ENCODE data around the gene IL17RE. TPM values are rescaled to one million over a fixed set of nuclear protein-coding genes. Genes with fewer than 3 reads are reported as not detected.

The IL17RE gene
- total and polyA plus RNA-seq, 2 of the 13 experiments (the other 11 are each of a cell fraction or from before 2014, with no cell fraction given) = 14.5 to 24.1 TPM

GRCh38 chr3:9947025-9947995 lies 44.7 kb downstream of the IL17RE start (continued):
- TF ChIP-seq ZBTB40 (IDR thresholded peaks at IDR 0.05) (no peak), ZBTB40 (CRISPR knock-in tag; IDR thresholded peaks at IDR 0.05) (no peak; the same call in 1 of the 2 replicates), NR2F6 (IDR thresholded peaks at IDR 0.05) (no peak), NR2F6 (CRISPR knock-in tag; IDR thresholded peaks at IDR 0.05) (peak; percentile 20; the same call in 1 of the 2 replicates), GZF1 (CRISPR knock-in tag; IDR thresholded peaks at IDR 0.05) (no peak), RAD51 (IDR thresholded peaks at IDR 0.05; ENCODE audit: borderline replicate concordance) (no peak), MZF1 (CRISPR knock-in tag; IDR thresholded peaks at IDR 0.05; ENCODE audit: borderline replicate concordance) (no peak), PPARG (CRISPR knock-in tag; conservative IDR thresholded peaks at IDR 0.05) (no peak), ZNF672 (CRISPR knock-in tag; IDR thresholded peaks at IDR 0.05) (no peak), ZNF883 (CRISPR knock-in tag; IDR thresholded peaks at IDR 0.05; ENCODE audit: not compliant biosample characterization) (peak; percentile 70), KDM5B (CRISPR knock-in tag; IDR thresholded peaks at IDR 0.05; ENCODE audit: borderline replicate concordance) (peak; percentile 86), RFX5 (IDR thresholded peaks at IDR 0.05; ENCODE audit: low read depth, low read length) (no peak), ARNT2 (CRISPR knock-in tag; IDR thresholded peaks at IDR 0.05; ENCODE audit: low read depth) (peak; percentile 60; the same call in 1 of the 2 replicates), ZNF644 (CRISPR knock-in tag; IDR thresholded peaks at IDR 0.05; ENCODE audit: low read depth) (no peak), ISX (CRISPR knock-in tag; conservative IDR thresholded peaks at IDR 0.05) (0 out of 2 replicates have a peak, but pooled peaks have one; percentile 80), ZNF607 (CRISPR knock-in tag; IDR thresholded peaks at IDR 0.05; ENCODE audit: borderline replicate concordance) (peak; percentile 70), TP53 (CRISPR knock-in tag; conservative IDR thresholded peaks at IDR 0.05) (peak; percentile 62; the same call in 1 of the 2 replicates), ZBTB8A (CRISPR knock-in tag; IDR thresholded peaks at IDR 0.05; ENCODE audit: borderline replicate concordance, low read depth) (no peak), SRF (IDR thresholded peaks at IDR 0.05; ENCODE audit: low read depth, low read length) (no peak), NFE2L2 (IDR thresholded peaks at IDR 0.05; ENCODE audit: low read length) (no peak)
- TF ChIP-seq, protein P1, sequence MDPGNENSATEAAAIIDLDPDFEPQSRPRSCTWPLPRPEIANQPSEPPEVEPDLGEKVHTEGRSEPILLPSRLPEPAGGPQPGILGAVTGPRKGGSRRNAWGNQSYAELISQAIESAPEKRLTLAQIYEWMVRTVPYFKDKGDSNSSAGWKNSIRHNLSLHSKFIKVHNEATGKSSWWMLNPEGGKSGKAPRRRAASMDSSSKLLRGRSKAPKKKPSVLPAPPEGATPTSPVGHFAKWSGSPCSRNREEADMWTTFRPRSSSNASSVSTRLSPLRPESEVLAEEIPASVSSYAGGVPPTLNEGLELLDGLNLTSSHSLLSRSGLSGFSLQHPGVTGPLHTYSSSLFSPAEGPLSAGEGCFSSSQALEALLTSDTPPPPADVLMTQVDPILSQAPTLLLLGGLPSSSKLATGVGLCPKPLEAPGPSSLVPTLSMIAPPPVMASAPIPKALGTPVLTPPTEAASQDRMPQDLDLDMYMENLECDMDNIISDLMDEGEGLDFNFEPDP (CRISPR knock-in tag; conservative IDR thresholded peaks at IDR 0.05) = 0 out of 2 replicates have a peak, but pooled peaks have one; percentile 13

Data from HepG2 (cell line).